Activated CD8-positive, alpha-beta T cell treated with anti-CD3 and anti-CD28 coated beads, Interleukin-2, amount 10 ng/mL, durations not matched to agents 7 days and 5 days (primary cell): Measurements from ENCODE around the gene DDAH2. TPM values are rescaled to one million over a fixed set of nuclear protein-coding genes. Genes with fewer than 3 reads are reported as not detected.

ENCODE experiments used
- microRNA-seq: library from miRNA; unstranded; fragments of <30 nt; microRNA quantifications from one replicate; pipeline ENCODE4 v1.2.0, GENCODE V29; 2022
- total RNA-seq, 2 experiments: library from RNA; stranded (reverse); gene quantifications; one replicate each; pipeline ENCODE4 v1.2.3, GENCODE V29; 2021

Gene DDAH2
- total RNA-seq, 2 experiments from 2014 or later: 31.9 to 33.7 TPM

Small RNA genes lying within 50 kb of the gene (microRNA-seq; reads per million reads assigned to microRNA genes)
- gene MIR4646: 2.3 reads per million

Other genes starting within 250 kb of the DDAH2 start
- gene MICB, start 231.2 kb downstream of the DDAH2 start, total RNA-seq: 10 to 100 TPM; 49.0 TPM
- not detected for gene MCCD1, start 200.3 kb downstream of the DDAH2 start, total RNA-seq
- gene DDX39B, start 187.3 kb downstream of the DDAH2 start, total RNA-seq: 100 to 1,000 TPM; 477 to 488 TPM
- 1 to 10 TPM; 2.5 TPM for gene ATP6V1G2, start 182.7 kb downstream of the DDAH2 start, total RNA-seq
- 10 to 100 TPM; 13.5 to 14.2 TPM for gene NFKBIL1, start 181.7 kb downstream of the DDAH2 start, total RNA-seq
- gene LTA, start 157.0 kb downstream of the DDAH2 start, total RNA-seq: 10 to 100 TPM; 19.4 to 24.6 TPM
- gene TNF, start 153.7 kb downstream of the DDAH2 start, total RNA-seq: 10 to 100 TPM; 53.4 to 55.0 TPM
- gene LTB, start 146.9 kb downstream of the DDAH2 start, total RNA-seq: 100 to 1,000 TPM; 613 to 618 TPM
- 100 to 1,000 TPM; 125 to 139 TPM for gene LST1, start 143.0 kb downstream of the DDAH2 start, total RNA-seq
- 100 to 1,000 TPM; 107 to 115 TPM for gene NCR3, start 136.3 kb downstream of the DDAH2 start, total RNA-seq
- 100 to 1,000 TPM; 177 TPM for gene AIF1, start 114.1 kb downstream of the DDAH2 start, total RNA-seq
- gene PRRC2A, start 108.6 kb downstream of the DDAH2 start, total RNA-seq: 100 to 1,000 TPM; 260 to 279 TPM
- gene BAG6, start 76.6 kb downstream of the DDAH2 start, total RNA-seq: 100 to 1,000 TPM; 259 to 267 TPM
- 1 to 10 TPM; 3.2 to 5.1 TPM for gene APOM, start 73.4 kb downstream of the DDAH2 start, total RNA-seq
- gene C6orf47, start 68.5 kb downstream of the DDAH2 start, total RNA-seq: 10 to 100 TPM; 22.5 to 23.8 TPM
- gene GPANK1, start 64.3 kb downstream of the DDAH2 start, total RNA-seq: 10 to 100 TPM; 29.0 to 34.7 TPM
- gene CSNK2B, start 63.2 kb downstream of the DDAH2 start, total RNA-seq: 100 to 1,000 TPM; 233 to 250 TPM
- gene LY6G5B, start 59.3 kb downstream of the DDAH2 start, total RNA-seq: 10 to 100 TPM; 22.6 to 23.2 TPM
- 1 to 10 TPM; 4.3 to 5.5 TPM for gene LY6G5C, start 48.2 kb downstream of the DDAH2 start, total RNA-seq
- 10 to 100 TPM; 52.1 to 55.4 TPM for gene ABHD16A, start 26.0 kb downstream of the DDAH2 start, total RNA-seq
- not detected for gene LY6G6F, start 22.4 kb downstream of the DDAH2 start, total RNA-seq
- gene LY6G6D, start 14.0 kb downstream of the DDAH2 start, total RNA-seq: not detected
- under 1 TPM in 1 of 2 experiments, not detected in 1; 0.26 TPM for gene LY6G6C, start 7.6 kb downstream of the DDAH2 start, total RNA-seq
- under 1 TPM; 0.71 to 0.91 TPM for gene MPIG6B, start 5.9 kb downstream of the DDAH2 start, total RNA-seq
- gene CLIC1, start 7.2 kb upstream of the DDAH2 start, total RNA-seq: 100 to 1,000 TPM; 617 to 651 TPM
- 10 to 100 TPM; 64.8 to 73.6 TPM for gene MSH5, start 10.7 kb upstream of the DDAH2 start, total RNA-seq
- 10 to 100 TPM; 14.3 to 15.4 TPM for gene SAPCD1, start 33.4 kb upstream of the DDAH2 start, total RNA-seq
- 1 to 10 TPM; 6.4 to 6.6 TPM for gene VWA7, start 48.0 kb upstream of the DDAH2 start, total RNA-seq
- 100 to 1,000 TPM; 114 to 115 TPM for gene VARS1, start 66.5 kb upstream of the DDAH2 start, total RNA-seq
- 100 to 1,000 TPM; 123 to 128 TPM for gene LSM2, start 77.7 kb upstream of the DDAH2 start, total RNA-seq
- 1 to 10 TPM; 3.0 to 3.1 TPM for gene HSPA1L, start 86.0 kb upstream of the DDAH2 start, total RNA-seq
- gene HSPA1A, start 86.2 kb upstream of the DDAH2 start, total RNA-seq: 10 to 100 TPM; 75.6 to 75.7 TPM
- 10 to 100 TPM; 84.6 to 87.1 TPM for gene HSPA1B, start 98.4 kb upstream of the DDAH2 start, total RNA-seq
- gene NEU1, start 133.5 kb upstream of the DDAH2 start, total RNA-seq: 10 to 100 TPM; 16.5 to 17.8 TPM
- gene SLC44A4, start 149.7 kb upstream of the DDAH2 start, total RNA-seq: under 1 TPM in 1 of 2 experiments, not detected in 1; 0.39 TPM
- gene EHMT2, start 168.4 kb upstream of the DDAH2 start, total RNA-seq: 10 to 100 TPM; 70.1 to 72.3 TPM
- 1 to 10 TPM; 1.6 to 1.8 TPM for gene ZBTB12, start 172.8 kb upstream of the DDAH2 start, total RNA-seq
- gene C2, start 198.4 kb upstream of the DDAH2 start, total RNA-seq: under 1 TPM; 0.26 to 0.87 TPM
- under 1 TPM in 1 of 2 experiments, not detected in 1; 0.58 TPM for gene CFB, start 216.8 kb upstream of the DDAH2 start, total RNA-seq
- 10 to 100 TPM; 67.1 to 70.8 TPM for gene NELFE, start 229.7 kb upstream of the DDAH2 start, total RNA-seq
- gene SKIC2, start 229.9 kb upstream of the DDAH2 start, total RNA-seq: 10 to 100 TPM; 73.2 to 73.4 TPM
- 10 to 100 TPM; 14.8 to 17.7 TPM for gene DXO, start 242.8 kb upstream of the DDAH2 start, total RNA-seq